Neural progenitor cell (in vitro differentiated cells): ENCODE measurements around the gene TENT4A.
A peak's percentile ranks its signal among the peaks of the same experiment; 100 is the strongest.

Source experiments
- EZH2 ChIP-seq: fragments of 200-600 bp; sonication (generic); IDR thresholded peaks from 2 replicates; pipeline ENCODE4 v1.6.1; 2017; ENCODE audit warnings: antibody characterized with exemption, mild to moderate bottlenecking, moderate library complexity
- EZH2phosphoT487 ChIP-seq: fragments of 200-600 bp; sonication (generic); IDR thresholded peaks from 2 replicates; pipeline ENCODE4 v1.6.1; 2017; ENCODE audit warnings: antibody characterized with exemption
- TF ChIP-seq, protein P1 (sequence below): fragments of 200-600 bp; sonication (generic); IDR thresholded peaks from 2 replicates; pipeline ENCODE4 v1.5.1; 2017; ENCODE audit warnings: antibody characterized with exemption, mild to moderate bottlenecking

DNA sequence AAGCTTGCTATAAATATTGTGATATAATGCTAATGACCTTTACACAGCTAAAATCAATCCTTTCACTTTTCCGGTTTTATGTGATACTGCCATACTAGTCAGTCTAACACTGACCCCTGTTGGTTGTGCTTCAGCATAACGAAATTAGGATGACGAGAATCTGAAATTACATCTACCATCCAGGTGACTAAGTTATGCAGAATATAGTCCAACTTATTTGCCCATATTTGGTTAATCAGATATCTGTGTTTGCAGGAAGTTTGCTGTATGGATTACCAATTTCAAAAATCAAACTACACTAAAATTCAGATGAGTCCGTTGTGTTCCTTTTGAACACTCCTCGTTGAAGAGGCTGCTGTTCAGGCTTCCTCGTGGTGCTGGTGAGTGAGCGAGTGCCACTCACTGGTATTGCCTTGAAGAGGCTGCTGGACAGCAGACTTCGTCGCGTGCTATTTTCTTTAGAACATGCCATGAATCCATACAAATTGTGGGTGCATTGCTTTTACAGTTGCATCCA, 32.5 kb downstream of the TENT4A start:
- TF ChIP-seq, protein P1, sequence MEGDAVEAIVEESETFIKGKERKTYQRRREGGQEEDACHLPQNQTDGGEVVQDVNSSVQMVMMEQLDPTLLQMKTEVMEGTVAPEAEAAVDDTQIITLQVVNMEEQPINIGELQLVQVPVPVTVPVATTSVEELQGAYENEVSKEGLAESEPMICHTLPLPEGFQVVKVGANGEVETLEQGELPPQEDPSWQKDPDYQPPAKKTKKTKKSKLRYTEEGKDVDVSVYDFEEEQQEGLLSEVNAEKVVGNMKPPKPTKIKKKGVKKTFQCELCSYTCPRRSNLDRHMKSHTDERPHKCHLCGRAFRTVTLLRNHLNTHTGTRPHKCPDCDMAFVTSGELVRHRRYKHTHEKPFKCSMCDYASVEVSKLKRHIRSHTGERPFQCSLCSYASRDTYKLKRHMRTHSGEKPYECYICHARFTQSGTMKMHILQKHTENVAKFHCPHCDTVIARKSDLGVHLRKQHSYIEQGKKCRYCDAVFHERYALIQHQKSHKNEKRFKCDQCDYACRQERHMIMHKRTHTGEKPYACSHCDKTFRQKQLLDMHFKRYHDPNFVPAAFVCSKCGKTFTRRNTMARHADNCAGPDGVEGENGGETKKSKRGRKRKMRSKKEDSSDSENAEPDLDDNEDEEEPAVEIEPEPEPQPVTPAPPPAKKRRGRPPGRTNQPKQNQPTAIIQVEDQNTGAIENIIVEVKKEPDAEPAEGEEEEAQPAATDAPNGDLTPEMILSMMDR = peak; percentile 71
- TF ChIP-seq EZH2 (no peak), EZH2phosphoT487 (no peak)
